GM04504 (cell line): ENCODE measurements around the gene RAB30.
"Not testable (repeated sequence)": the region's sequence is repeated elsewhere in the genome, so short reads cannot be mapped to it uniquely, and the experiment has no call there.

ENCODE experiments used
- DNase-seq: peaks from one replicate; pipeline ENCODE4 v3.0.0-alpha.2; 2012; ENCODE audit warnings: low read depth

Gene RAB30

DNA sequence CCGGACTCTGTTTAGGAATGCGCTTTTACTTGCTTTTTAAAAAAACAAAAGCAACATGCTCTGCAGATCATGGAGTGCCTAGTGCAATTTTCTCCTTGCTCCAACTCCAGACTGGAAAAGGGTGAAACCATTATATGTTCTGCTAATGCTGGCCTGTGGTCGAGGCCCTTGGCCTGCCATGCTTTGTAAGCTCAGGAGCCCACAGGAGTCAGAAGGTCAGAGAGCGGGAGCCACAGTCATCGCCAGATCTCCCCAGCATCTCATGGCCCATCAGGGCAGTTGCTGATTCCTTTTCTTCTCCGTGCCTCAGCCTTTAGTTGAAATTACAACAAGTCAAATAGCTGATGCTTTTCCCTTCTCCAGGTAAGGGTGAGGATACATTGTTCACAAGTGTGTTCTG lies 89.8 kb downstream of the RAB30 start:
- no peak for DNase-seq

DNA sequence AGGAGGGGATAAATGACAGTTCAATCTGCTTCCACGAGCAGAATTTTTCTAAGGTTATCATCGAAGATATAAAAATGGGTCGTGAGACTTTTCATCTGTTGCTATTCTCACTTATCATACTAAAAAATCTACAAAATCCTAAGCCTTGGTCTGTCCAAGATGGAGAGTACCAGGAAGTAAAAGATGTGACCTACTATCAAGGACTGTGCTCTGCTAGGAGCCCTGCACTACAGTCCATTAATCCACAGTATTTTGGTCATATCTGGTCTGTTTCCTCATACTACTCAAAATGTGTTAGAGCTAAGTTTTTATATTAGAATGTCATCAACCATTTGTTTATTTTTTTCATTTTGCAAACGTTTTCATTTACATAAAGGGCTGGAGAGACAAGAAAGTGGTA lies 90.8 kb downstream of the RAB30 start:
- no peak for DNase-seq

DNA sequence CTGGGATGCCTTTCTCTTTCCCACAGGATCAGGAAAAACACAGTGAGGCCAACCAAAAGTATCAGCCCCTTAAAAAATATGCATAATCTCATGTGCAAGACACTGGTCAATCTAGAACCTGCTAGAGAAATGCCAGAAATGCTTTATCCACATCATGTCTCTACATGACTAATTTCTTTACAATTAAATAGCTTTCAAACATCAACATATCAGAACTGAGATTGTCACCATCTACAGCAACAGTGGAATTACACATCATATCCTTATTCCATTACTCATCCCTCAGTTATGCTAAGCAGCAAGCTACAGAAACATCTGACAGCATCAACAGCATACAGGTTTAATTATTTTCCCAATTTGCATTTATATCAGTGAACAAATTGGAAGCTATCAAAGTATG lies 91.4 kb downstream of the RAB30 start:
- peak; percentile 31 for DNase-seq

DNA sequence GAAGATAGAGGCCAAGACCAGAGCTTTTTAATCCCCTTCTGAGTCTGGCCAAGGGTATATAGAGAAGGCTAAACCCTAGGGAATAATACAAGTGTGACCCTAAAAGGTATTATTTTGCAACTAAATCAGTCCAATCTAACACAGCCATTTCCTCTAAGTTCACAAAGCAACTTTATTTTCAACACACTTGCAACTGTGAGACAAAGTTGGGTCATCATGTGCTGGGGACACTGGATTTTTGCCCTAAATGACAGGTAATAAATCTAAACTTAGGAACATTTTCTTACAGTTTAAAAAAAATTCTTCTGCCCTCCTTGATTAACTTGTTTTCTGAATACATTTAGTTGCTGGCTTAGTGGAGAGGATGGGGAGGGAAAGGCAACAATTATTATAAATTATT lies 91.9 kb downstream of the RAB30 start:
- no peak for DNase-seq

DNA sequence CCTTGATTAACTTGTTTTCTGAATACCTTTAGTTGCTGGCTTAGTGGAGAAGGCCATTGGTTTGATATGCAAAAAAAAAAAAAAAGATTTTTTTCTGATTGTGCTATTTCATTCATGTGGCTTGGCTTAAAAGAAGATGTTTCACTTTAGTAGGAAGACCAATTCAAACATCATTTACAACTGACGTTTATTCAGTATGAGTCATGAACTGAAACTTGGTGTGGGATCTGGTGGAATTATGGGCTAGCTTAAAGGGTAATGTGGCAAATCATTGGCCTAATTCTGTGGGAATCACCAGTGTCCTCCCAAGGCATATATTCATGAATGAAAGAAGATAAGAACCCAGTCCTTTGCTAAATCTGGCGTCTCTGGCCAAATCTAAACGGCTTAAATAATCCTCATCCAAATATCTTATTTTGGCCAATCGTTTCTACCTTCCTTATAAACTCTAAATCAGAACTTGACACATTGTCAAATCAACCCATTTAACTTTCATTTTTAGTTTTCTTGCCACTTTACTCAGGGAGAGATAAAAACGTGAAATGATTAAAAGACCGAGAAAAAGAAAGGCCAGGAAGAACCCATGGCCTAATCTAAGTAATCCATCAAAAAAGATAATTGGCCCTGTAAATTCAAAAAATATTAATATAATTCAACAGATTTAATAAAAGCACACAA lies 93.1 kb downstream of the RAB30 start:
- DNase-seq = peak; percentile 52

DNA sequence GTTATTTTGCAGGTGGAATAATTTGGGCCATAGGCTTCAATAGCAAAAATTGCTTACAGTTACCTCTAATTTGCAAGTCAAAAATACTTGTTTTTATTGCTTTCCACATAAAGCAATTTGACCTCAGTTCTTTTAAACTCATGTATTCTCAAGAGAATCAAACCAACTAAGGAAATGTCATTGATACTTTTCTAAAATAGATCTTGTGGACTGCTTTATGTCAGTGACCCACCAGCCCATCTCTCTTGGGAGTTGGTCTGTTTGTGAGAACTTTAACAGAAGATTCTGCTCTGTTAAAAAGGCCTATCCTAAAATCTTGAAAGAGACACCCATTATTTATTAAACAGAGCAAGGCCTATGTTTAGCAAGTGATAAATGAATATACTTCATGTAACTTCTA lies 94.9 kb downstream of the RAB30 start:
- DNase-seq = no peak

DNA sequence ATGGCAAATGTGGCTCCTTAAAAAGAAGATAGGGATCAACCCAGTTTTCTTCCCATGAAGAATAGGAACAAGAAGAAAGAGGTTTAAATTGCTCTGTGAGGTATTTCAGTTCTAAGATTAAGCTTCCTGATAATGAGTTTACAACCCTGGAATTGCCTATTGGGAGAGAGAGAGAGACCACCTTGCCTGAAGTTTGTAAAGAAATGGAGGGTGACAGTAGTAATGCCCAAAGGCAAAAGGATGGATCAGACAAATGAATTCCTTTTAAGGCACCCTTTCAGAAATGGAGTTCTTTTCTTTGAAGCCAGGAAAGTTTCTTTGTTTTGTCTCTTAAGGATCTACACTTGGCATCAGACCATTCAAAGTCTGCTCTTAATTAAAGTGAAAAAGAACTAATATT lies 95.8 kb downstream of the RAB30 start:
- no peak for DNase-seq

DNA sequence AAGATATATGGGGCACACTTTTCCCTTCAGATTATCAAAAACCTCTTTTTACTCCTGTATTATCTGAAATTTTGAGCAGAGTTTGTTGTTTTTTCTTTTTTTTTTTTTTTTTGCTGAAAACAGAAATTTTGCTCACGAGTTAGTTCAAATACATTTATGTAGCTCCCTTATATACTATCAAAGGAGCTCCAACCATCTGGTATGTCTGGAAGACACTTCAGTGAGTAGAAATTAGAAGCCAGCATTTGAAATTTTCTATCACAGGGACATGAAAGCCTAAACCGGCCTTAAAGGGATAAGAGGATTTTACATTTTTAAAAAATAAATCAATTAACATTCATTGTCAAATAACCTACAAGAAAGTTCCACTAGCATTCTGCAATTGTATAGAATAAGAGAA lies 96.8 kb downstream of the RAB30 start:
- DNase-seq = no peak

DNA sequence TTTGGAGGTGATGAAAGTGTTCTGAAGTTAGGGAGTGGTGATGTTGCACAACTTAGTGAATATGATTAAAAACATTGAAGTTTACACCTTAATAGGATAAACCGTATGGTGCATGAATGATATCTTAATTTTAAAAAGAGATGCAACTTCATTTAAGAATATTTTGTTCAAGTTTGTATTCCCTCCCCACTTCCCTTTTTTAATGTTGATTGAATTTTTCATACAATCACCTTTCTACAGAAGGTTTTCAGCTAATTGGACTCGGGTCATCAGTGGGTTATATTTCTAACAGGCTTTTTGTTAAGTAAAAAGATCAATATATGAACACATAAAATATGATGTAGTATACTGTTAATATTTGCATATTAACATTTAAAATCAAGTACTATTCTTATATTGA lies 97.6 kb downstream of the RAB30 start:
- no peak for DNase-seq

DNA sequence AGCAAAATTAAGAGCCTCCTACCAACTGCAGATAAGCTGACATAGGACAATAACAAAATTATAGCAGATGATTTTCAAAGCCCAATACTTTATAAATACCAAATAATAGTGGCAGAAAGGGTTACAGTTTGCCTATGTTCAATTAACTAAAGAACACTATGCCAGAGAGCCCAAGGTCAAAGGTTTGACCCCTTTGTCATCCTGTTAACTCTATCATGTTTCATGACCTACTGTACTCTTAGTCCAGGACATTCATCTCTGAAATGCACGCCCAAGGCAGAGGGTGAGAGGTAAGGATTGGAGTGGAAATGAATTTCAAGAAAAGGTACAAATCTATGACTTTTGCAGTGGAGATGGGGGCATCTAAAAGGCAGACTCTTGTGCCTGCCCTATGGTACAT lies 99.6 kb downstream of the RAB30 start:
- DNase-seq = no peak

DNA sequence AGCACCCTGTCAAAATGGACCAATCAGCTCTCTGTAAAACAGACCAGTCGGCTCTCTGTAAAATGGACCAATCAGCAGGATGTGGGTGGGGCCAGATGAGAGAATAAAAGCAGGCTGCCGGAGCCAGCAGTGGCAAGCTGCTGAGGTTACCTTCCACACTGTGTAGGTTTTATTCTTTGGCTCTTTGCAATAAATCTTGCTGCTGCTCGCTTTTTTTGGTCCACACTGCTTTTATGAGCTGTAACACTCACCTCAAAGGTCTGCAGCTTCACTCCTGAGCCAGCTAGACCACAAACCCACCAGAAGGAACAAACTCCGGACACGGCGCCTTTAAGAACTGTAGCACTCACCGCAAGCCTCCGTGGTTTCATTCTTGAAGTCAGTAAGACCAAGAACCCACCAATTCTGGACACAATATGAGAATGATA lies 100.2 kb downstream of the RAB30 start:
- not testable (repeated sequence) for DNase-seq

DNA sequence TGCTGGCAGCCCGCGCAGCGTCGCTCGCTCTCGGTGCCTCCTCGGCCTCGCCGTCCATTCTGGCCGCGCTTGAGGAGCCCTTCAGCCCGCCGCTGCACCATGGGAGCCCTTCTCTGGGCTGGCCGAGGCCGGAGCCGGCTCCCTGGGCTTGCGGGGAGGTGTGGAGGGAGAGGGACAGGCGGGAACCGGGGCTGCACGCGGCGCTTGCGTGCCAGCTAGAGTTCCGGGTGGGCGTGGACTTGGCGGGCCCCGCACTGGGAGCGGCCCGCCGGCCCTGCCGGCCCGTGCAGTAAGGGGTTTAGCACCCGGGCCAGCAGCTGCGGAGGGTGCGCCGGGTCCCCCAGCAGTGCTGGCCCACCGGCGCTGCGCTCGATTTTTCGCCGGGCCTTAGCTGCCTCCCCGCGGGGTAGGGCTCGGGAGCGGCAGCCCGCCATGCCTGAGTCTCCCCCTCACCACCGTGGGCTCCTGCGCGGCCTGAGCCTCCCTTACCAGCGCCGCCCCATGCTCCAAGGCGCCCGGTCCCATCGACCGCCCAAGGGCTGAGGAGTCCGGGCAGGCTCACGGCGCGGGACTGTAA lies 101.1 kb downstream of the RAB30 start:
- DNase-seq = not testable (repeated sequence)

DNA sequence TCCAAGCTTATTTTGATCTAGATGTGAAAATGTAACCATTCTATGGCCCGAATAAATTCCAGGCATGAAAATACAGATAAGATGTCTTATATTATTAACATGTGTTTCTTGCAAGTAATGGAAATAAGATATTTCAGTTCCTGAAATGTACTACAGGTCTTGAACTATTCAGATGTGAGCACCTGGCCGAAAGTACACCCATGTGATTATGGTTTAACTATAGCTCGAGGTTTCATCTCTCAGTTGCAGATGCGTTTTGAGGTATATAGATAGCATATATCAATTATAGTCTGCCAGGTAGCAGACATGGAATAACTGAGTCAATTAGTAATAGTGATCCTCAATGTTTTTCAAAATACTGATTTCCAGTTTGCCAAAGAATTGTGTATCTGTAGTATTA lies 101.9 kb downstream of the RAB30 start:
- DNase-seq = no peak

DNA sequence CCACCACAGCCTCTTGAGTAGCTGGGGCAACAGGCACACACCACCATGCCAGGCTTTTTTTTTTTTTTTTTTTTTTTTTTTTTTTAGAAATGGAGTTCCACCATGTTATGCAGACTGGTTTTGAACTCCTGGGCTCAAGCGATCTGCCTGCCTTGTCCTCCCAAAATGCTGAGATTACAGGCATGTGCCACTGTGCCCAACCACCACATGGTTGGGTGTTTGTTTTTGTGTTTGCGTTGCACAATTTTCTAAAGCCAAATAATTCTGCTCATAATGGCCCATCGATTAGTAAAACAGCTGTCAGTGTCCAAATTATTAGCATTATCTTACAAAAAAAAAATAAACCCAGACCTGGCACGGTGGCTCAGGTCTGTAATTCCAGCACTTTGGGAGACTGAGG lies 104.3 kb downstream of the RAB30 start:
- DNase-seq = no peak

DNA sequence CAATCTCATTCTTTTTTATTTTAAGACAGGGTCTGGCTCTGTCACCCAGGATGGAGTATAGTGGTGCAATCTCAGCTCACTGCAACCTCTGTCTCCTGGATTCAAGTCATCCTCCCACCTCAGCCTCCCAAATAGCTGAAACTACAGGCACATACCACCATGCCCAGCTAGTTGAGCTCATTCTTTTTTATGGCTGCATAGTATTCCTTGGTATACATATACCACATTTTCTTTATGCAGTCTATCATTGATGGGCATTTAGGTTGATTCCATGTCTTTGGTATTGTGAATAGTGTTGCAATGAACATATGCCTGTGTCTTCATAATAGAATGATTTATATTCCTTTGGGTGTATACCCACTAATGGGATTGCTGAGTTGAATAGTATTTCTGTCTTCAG lies 109.7 kb downstream of the RAB30 start:
- not testable (repeated sequence) for DNase-seq

DNA sequence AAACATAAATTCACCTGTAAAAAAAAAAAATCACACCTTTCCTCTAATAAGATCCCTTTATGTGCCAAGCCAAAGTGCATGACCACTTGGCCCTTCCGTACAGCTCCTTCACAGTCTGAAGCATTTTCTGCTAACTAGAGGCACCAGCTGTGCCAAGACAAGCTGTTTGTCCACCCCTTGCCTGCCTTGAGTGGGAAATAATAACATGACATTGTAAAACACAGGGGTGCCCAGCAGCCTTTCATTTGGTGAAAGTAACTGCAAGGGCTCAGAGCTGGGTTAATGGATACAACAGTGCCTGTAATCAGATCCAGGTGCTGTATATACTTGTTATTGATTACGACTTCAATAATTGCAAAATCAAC lies 110.9 kb downstream of the RAB30 start:
- DNase-seq = no peak

DNA sequence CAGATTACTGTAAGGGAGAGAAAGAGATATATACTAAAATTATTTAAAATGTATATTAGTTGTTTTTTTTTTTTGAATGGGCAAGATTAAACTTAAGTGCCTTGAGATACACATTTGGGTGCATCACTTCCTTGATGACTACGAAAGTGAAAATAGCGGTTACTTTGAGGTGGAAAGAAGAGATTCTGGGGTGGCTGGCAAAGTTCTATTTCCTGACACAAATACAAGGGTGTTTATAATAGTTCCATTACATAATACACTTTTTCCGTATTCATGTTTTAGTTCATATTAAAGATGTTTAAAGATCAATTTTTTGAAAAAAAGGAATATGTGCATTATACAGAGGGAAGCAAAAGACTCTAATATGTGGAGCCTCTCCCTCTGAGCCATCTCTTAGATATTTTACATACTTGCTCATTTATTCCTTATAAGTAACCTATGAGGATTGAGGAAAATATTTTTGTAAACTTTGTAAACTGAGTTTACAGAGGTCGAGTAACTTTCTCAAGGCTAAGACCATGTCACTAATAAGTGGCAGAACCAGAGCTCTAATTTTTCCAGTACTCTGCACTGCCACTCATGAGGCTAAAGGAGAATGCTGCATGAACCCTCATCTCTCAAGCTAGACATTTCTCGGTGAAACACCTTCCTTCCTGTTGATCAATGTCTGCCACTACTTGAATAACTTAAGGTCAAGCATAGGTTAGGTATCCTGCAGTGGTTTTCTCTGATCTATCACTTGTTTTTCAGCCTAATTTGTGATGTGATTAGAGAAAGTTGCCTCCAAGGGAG lies 111.5 kb downstream of the RAB30 start:
- no peak for DNase-seq

DNA sequence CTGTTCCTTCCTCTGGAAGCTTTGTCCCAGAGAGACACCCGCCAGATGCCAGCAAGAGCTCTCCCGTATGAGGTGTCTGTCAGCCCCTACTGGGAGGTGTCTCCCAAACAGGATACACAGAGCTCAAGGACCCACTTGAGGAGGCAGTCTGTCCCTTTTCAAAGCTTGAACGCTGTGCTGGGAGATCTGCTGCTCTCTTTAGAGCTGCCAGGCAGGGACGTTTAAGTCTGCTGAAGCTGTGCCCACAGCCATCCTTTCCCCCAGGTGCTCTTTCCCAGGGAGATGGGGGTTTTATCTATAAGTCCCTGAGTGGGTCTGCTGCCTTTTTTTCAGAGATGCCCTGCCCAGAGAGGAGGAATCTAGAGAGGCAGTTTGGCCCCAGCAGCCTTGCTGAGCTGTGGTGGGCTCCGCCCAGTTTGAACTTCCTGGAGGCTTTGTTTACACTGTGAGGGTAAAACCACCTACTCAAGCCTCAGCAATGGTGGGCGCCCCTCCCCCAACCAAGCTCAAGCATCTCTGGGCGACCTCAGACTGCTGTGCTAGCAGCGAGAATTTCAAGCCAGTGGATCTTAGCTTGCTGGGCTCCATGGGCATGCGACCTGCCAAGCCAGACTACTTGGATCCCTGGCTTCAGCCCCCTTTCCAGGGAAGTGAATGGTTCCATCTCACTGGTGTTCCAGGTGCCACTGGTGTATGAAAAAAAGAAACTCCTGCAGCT lies 115.8 kb downstream of the RAB30 start:
- DNase-seq = not testable (repeated sequence)

DNA sequence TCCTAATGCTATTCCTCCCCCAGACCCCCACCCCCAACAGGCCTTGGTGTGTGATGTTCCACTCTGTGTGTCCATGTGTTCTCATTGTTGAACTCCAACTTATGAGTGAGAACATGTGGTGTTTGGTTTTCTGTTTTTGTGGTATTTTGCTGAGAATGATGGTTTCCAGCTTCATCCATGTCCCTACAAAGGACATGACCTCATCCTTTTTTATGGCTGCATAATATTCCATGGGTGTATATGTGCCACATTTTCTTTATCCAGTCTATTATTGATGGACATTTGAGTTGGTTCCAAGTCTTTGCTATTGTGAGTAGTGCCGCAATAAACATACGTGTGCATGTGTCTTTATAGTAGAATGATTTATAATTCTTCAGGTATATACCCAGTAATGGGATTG lies 121.2 kb downstream of the RAB30 start:
- not testable (repeated sequence) for DNase-seq

DNA sequence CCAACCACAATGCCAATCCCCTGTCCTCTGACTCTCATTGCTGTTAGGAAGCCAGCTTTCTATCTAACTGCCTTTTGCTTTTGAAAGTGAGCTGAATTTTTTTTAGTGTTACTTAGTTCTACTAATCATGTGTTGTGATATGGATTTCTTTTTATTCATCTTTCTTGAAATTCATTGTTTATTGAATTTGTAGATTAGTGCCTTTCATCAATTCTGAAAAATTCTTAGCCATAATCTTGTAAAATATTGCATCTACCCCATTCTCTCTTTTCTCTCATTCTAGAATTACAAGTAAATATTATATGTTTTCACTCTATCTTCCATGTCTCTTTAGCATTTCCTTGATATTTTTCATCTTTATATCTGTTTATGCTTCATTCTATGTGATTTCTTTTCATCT lies 122.3 kb downstream of the RAB30 start:
- DNase-seq = no peak

DNA sequence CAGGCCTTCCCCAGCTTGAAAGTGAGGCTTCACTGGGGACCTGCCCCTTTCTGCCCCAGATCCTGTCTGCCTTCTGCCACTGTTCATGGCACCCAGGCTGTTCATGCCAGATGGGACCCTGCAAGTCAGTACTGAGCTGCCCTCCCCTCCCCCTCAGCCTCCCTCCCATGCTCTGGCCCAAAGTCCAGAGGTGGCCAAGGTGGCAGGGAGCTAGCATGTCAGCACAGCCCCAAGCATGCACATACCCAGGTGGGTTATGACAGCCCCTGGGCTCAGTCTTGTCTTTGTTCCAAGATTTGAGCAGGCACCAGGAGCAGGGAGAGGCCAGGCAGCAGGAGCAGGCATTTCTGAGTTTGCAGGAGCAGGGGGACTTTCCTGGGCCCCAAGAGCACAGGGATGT lies 126.0 kb downstream of the RAB30 start:
- no peak for DNase-seq

DNA sequence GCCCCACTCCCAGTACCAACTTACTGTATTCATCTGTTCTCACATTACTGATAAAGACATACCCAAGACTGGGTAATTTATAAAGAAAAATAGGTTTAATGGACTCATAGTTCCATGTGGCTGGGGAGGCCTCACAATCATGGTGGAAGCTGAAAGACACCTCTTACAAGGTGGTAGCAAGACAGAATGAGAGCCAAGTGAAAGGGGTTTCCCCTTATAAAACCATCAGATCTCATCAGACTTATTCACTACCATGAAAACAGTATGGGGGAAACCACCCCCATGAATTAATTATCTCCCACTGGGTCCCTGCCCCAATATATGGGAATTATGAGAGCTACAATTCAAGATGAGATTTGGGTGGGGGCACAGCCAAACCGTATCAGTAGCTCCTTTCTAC lies 126.7 kb downstream of the RAB30 start:
- DNase-seq = not testable (repeated sequence)

DNA sequence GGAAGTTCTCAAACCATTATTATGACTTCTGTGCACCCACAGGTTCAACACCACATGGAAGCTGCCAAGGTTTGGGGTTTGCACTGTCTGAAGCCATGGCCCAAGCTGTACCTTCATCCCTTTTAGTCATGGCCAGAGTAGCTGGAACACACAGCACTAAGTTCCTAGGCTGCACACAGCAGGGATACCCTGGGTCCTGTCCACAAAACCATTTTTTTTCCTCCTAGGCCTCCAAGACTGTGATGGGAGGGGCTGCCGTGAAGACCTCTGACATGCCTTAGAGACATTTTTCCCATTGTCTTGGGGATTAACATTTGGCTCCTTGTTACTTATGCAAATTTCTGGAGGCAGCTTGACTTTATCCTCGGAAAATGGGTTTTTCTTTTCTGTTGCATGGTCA lies 127.5 kb downstream of the RAB30 start:
- no peak for DNase-seq
